ENCODE data around the gene SLC25A30.
"Not testable (repeated sequence)": the region's sequence is repeated elsewhere in the genome, so short reads cannot be mapped to it uniquely, and the experiment has no call there.

Gene SLC25A30

DNA sequence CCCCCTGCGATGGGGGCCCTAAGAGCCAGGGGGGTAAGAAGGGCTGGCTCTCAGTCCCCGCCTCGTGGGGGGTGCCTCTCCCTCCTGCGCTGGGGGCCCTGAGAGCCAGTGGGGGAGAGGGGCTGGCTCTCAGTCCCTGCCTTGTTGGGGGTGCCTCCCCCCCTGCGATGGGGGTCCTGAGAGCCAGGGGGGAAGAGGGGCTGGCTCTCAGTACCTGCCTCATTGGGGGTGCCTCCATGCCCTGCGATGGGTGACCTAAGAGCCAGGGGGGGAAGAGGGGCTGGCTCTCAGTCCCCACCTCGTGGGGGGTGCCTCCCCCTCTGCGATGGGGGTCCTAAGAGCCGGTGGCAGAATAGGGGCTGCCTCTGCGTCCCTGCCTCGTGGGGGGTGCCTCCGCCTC lies 40.9 kb downstream of the SLC25A30 start:
- not testable (repeated sequence) for H3K9ac ChIP-seq; H2AFZ ChIP-seq; H3K27me3 ChIP-seq (ENCODE audit: control insufficient read depth, insufficient read depth, low read length); H3K9me3 ChIP-seq (ENCODE audit: control insufficient read depth, low read length); H3K36me3 ChIP-seq (ENCODE audit: control insufficient read depth, insufficient read depth, low read length); H3K79me2 ChIP-seq; H3K27ac ChIP-seq; H3K4me2 ChIP-seq (ENCODE audit: low read length); H3K4me1 ChIP-seq; H3K4me3 ChIP-seq (ENCODE audit: low read depth, low read length)

GRCh38 chr13:45376651-45377050 lies 41.5 kb downstream of the SLC25A30 start:
- H3K9me3 ChIP-seq (ENCODE audit: control insufficient read depth, low read length); H3K36me3 ChIP-seq (ENCODE audit: control insufficient read depth, insufficient read depth, low read length); H3K79me2 ChIP-seq; H3K27ac ChIP-seq; H3K4me3 ChIP-seq (ENCODE audit: low read depth, low read length); H2AFZ ChIP-seq; H3K27me3 ChIP-seq (ENCODE audit: control insufficient read depth, insufficient read depth, low read length); H3K9ac ChIP-seq; H3K4me1 ChIP-seq; H3K4me2 ChIP-seq (ENCODE audit: low read length): not testable (repeated sequence)

DNA sequence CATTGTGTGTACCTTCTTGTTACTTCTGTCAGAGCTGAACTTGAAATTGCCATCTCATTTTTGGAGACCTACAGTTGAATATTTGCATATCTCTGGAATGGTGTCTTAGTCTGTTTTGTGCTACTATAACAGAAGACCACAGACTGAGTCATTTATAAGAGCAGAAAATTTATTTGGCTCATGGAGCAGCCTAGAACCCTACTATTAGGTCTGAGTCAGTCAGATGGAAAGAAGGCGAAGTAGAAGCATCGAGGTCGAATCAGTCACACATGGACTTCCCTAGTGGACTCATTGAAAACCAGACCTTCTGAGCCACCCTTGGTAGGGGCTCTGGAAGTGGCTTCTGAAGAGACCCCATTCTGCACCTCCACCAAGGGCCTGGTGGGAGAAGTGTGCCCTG lies 43.3 kb downstream of the SLC25A30 start:
- TF ChIP-seq, protein P1, sequence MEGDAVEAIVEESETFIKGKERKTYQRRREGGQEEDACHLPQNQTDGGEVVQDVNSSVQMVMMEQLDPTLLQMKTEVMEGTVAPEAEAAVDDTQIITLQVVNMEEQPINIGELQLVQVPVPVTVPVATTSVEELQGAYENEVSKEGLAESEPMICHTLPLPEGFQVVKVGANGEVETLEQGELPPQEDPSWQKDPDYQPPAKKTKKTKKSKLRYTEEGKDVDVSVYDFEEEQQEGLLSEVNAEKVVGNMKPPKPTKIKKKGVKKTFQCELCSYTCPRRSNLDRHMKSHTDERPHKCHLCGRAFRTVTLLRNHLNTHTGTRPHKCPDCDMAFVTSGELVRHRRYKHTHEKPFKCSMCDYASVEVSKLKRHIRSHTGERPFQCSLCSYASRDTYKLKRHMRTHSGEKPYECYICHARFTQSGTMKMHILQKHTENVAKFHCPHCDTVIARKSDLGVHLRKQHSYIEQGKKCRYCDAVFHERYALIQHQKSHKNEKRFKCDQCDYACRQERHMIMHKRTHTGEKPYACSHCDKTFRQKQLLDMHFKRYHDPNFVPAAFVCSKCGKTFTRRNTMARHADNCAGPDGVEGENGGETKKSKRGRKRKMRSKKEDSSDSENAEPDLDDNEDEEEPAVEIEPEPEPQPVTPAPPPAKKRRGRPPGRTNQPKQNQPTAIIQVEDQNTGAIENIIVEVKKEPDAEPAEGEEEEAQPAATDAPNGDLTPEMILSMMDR (IDR thresholded peaks at IDR 0.05): no peak
- Histone ChIP-seq H3K9ac (no peak overlapping the region), H3K79me2 (no peaks in the 10 kb centered on the region), H3K27ac (no peak overlapping the region), H3K9me3 (ENCODE audit: control insufficient read depth, low read length) (no peaks in the 10 kb centered on the region), H3K27me3 (ENCODE audit: control insufficient read depth, insufficient read depth, low read length) (no peaks in the 10 kb centered on the region), H3K4me2 (ENCODE audit: low read length) (no peak overlapping the region), H2AFZ (no peak overlapping the region), H3K4me3 (ENCODE audit: low read depth, low read length) (no peak overlapping the region), H3K36me3 (ENCODE audit: control insufficient read depth, insufficient read depth, low read length) (no peaks in the 10 kb centered on the region), H3K4me1 (no peaks in the 10 kb centered on the region)

- Histone ChIP-seq H3K27ac (no peak overlapping the region), H3K4me1 (no peaks in the 10 kb centered on the region), H3K79me2 (no peaks in the 10 kb centered on the region), H2AFZ (no peak overlapping the region), H3K4me3 (ENCODE audit: low read depth, low read length) (no peak overlapping the region), H3K36me3 (ENCODE audit: control insufficient read depth, insufficient read depth, low read length) (no peaks in the 10 kb centered on the region), H3K9me3 (ENCODE audit: control insufficient read depth, low read length) (no peaks in the 10 kb centered on the region), H3K4me2 (ENCODE audit: low read length) (no peak overlapping the region), H3K9ac (no peak overlapping the region), H3K27me3 (ENCODE audit: control insufficient read depth, insufficient read depth, low read length) (no peaks in the 10 kb centered on the region)
- TF ChIP-seq, protein P1 (IDR thresholded peaks at IDR 0.05): no peak
Observed at GRCh38 chr13:45373162-45373547, 45.0 kb downstream of the SLC25A30 start.

- Histone ChIP-seq H3K4me3 (ENCODE audit: low read depth, low read length) (no peak overlapping the region), H3K4me2 (ENCODE audit: low read length) (no peak overlapping the region), H3K27me3 (ENCODE audit: control insufficient read depth, insufficient read depth, low read length) (no peaks in the 10 kb centered on the region), H3K9me3 (ENCODE audit: control insufficient read depth, low read length) (no peaks in the 10 kb centered on the region), H3K27ac (no peak overlapping the region), H3K9ac (no peak overlapping the region), H3K4me1 (no peaks in the 10 kb centered on the region), H2AFZ (no peak overlapping the region), H3K36me3 (ENCODE audit: control insufficient read depth, insufficient read depth, low read length) (no peaks in the 10 kb centered on the region), H3K79me2 (no peaks in the 10 kb centered on the region)
- TF ChIP-seq, protein P1 (IDR thresholded peaks at IDR 0.05): no peak
Observed at GRCh38 chr13:45372189-45373161, 45.7 kb downstream of the SLC25A30 start.

Data from parathyroid adenoma (tissue), 2 donors.